GM21717 (cell line): ENCODE data around the gene DYRK3.
"Not testable (repeated sequence)": the region's sequence is repeated elsewhere in the genome, so short reads cannot be mapped to it uniquely, and the experiment has no call there.

Experiments used
- ATAC-seq: cut with Tn5 transposase; IDR thresholded peaks from one replicate; pipeline ENCODE4 v1.9.1; 2021; ENCODE audit warnings: mild to moderate bottlenecking, moderate library complexity; ENCODE audit not compliant: unreplicated experiment

Gene DYRK3

GRCh38 chr1:206628916-206629315, 6.4 kb upstream of the DYRK3 start:
- ATAC-seq = no peak

DNA sequence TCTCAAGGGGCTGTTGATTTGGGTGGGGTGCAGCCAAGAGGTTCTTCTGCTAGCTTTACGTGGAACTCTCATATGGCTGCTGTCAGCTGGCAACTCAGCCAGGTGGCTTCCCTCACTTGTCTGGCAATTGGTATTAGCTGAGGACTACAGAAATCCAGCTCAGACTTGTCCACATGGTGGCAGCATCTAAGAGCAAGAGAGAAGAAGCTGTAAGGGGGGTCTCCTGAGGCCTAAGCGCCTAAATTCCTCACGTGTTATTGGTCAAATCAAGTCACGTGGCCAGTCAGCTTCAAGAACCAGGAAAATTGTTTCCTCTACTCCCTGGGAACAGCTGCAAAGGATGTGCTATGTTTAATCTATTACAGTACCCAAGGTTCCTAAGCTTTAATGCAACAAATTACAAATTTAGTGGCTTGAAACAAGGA, 4.2 kb upstream of the DYRK3 start:
- no peak for ATAC-seq

DNA sequence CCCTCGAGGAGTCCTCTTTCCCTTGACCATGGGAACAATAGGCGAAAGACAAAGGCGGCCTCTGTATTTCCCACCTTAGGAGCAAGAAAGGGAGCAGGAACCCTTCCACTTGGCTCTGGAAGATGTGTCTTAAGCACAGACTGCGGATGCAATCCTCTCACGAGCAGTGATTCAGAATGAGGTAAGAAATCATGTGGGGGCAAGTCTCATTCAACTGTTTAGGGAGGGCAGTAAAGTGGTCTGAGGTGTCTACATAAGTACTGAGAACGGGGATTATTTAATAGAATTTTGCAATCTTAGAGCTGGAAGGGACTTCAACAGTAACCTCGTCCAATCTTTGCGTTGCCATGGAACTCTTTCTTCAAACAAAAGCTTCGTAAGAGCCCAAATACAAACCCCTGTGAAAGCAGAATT, 1.6 kb upstream of the DYRK3 start:
- no peak for ATAC-seq

GRCh38 chr1:206634365-206635079, 814 bp upstream of the DYRK3 start:
- ATAC-seq = no peak

DNA sequence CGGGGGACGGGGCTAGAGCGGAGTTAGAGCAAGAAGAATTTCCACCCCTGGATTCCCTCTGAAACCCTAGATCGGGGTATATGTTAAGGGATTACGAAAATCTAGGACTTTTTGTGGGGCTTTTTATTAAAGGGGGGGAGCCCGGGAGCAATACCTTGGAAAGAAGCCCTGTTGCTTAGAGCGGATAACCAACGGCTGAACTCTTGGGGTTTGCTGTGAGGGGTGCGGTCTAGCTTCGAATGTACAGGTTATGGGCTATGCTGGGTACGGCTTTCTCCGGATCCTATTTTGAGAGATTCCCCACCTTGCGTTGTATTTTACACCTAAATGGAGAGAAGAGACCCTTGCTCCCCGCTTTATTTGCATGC, 626 bp downstream of the DYRK3 start:
- ATAC-seq = peak; percentile 18

- no peak for ATAC-seq
These were observed 1.3 kb downstream of the DYRK3 start for GRCh38 chr1:206636671-206637070.

- no peak for ATAC-seq
These were observed 2.3 kb downstream of the DYRK3 start for GRCh38 chr1:206637605-206638004.

GRCh38 chr1:206642074-206642473, 6.7 kb downstream of the DYRK3 start:
- ATAC-seq = not testable (repeated sequence)

- no peak for ATAC-seq
These were observed 7.9 kb downstream of the DYRK3 start for GRCh38 chr1:206643118-206643698.

DNA sequence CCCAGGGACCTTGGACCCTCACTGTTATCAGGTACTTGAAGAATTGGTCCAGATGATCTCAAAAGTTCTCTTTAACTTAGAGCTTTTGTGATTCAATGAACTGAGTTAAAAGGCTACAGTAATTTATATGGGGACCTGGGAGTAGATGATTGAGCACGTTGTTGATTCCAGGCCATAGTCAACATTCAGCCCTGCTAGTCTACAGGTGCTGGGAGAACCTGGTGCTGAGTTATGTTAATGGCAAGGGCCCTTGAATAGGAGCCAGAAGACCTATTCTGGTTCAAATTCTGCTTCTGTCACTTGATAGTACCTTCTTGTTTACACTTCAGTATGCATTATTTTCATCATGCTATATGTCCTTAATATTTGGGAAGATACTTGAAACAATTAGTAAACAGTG, 11.2 kb downstream of the DYRK3 start:
- no peak for ATAC-seq

GRCh38 chr1:206647224-206647623, 11.9 kb downstream of the DYRK3 start:
- no peak for ATAC-seq

- no peak for ATAC-seq
These were observed 14.1 kb downstream of the DYRK3 start for GRCh38 chr1:206649261-206649921.

GRCh38 chr1:206651014-206651413, 15.7 kb downstream of the DYRK3 start:
- no peak for ATAC-seq

- no peak for ATAC-seq
These were observed 16.9 kb downstream of the DYRK3 start for GRCh38 chr1:206651958-206652890.

DNA sequence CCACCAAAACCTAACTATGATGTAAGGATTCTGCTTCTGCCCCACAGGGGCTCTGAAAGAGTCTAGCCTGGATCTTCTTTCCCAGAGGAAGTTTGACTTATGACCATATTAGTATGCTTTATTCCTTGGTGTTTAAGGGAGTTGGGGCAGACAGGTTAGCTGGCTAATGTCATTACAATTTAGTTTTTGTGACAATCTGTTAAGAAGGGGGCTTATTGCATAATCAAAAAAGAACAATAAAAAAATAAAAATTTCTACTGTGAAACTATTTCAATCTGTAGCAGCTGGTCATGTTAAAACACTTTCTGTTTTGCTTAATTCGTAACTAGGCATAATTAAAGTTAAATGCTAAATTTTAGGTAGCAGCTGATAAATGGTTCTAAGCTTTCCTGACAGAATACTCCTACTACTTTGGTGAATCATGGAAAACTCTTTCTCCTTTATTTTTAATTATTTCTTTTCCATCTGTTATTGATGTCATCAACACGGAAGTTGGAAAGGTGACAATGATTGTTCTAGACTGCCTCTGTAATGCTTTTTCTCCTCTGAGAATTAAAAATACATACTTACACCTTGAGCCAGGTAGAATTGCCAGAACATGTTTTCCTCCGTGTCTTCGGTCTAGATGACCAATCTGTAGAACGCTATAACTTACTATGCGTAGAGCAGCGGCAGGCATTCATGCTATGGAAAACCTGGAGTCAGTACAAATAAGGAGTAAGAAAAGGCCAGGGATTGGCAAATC, 18.6 kb downstream of the DYRK3 start:
- ATAC-seq = no peak

DNA sequence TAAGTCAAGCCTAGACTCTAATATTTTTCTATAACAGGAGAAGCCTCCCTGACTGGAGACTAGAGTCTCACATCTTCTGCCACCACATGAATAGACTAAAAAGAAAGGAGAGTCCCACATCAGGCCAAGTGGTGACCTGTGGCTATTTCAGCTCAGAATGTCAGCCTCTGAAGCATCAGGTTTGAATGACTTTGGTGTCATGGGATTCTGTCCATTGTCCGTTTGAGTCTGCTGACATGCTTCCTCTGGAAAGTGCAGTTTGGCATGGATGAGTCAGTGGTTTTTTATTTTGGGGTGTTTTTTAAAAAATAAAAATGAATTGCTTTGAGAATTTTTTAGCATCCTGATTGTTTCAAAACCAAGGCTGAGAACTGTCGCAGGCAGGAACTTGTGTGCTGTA, 19.5 kb downstream of the DYRK3 start:
- ATAC-seq = no peak

DNA sequence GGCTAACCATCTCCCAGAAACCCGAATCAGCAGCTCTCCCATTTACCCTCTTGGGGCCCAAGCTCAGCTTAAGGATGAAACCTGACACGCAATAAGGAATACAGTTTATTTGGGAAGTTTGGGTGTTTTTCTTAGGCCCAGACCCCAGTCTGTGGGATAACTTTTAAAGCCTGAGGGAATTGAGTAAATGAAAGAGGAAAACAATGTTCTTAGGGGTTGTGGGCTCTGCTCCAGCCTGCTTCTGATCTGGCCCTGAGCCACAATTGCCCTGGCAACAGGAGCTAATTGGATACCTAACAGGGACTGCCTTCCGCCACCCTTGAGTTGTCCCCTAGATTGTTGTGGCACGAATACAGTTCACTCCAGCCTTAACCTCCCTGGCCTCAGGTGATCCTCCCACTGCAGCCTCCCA, 20.1 kb downstream of the DYRK3 start:
- ATAC-seq = no peak

- no peak for ATAC-seq
These were observed 21.6 kb downstream of the DYRK3 start for GRCh38 chr1:206656936-206657335.

GRCh38 chr1:206657751-206658150, 22.4 kb downstream of the DYRK3 start:
- ATAC-seq = no peak

DNA sequence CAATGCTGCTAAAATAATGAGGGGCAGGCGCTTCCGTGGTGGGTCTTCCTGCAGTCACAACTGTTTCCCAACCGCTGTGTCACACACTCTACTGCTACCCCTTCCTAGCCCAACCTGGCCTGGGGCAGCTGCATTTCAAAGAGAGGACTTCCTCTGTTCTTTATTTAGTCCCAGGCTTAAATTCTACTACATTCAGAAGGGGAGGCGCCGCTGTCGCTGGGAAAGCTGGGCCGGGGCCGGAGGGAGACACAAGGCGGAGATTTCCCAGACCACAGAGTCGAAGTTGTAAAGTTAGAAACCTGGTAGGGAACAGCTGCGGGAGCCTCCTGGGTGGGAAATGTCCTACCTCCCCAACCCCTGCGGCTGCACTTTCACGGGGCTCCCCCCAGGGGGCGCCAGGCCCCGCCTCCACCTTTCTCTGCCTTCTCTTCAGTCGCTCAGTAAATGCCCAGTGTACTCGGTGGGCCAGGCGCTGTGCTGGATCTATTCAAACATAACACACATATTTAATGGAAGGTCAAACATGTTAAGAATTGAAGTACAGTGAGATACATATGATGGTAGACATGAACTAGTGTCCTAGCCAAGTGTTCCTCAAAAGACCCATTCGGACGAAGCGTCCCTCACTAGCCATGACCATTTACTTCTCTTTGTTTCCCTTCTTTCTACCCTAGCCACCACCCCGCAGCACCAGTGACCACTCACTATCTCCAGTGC, 23.1 kb downstream of the DYRK3 start:
- no peak for ATAC-seq
